Transverse colon (tissue), 4 donors: ENCODE measurements around the gene RSU1.

ENCODE experiments used
- POLR2A ChIP-seq: fragments of 450-650 bp; IDR thresholded peaks from one replicate; pipeline ENCODE4 v1.6.1; 2016; ENCODE audit warnings: antibody characterized with exemption, mild to moderate bottlenecking, moderate library complexity
- POLR2AphosphoS5 ChIP-seq, 3 donors: sonication (generic); formaldehyde crosslinking; IDR thresholded peaks; one replicate each; pipeline ENCODE4 v1.6.1; 2016; ENCODE audit warnings: antibody characterized with exemption in 3 of 3
- TF ChIP-seq, protein P1 (sequence below), 5 experiments: fragments of 200-600 bp in 3 of 5; fragments of 450-650 bp in 2 of 5; sonication (generic) in 3 of 5; IDR thresholded peaks; 1 replicate in 2 of 5; 2 replicates in 3 of 5; pipeline ENCODE4 v1.5.1; 2016 to 2017; ENCODE audit warnings: antibody characterized with exemption in 5 of 5, inconsistent platforms in 3 of 5, mild to moderate bottlenecking in 2 of 5, moderate library complexity in 1 of 5

- TF ChIP-seq, protein P1, sequence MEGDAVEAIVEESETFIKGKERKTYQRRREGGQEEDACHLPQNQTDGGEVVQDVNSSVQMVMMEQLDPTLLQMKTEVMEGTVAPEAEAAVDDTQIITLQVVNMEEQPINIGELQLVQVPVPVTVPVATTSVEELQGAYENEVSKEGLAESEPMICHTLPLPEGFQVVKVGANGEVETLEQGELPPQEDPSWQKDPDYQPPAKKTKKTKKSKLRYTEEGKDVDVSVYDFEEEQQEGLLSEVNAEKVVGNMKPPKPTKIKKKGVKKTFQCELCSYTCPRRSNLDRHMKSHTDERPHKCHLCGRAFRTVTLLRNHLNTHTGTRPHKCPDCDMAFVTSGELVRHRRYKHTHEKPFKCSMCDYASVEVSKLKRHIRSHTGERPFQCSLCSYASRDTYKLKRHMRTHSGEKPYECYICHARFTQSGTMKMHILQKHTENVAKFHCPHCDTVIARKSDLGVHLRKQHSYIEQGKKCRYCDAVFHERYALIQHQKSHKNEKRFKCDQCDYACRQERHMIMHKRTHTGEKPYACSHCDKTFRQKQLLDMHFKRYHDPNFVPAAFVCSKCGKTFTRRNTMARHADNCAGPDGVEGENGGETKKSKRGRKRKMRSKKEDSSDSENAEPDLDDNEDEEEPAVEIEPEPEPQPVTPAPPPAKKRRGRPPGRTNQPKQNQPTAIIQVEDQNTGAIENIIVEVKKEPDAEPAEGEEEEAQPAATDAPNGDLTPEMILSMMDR (IDR thresholded peaks at IDR 0.05): no peak
- TF ChIP-seq POLR2AphosphoS5 (IDR thresholded peaks at IDR 0.05): no peak
- no peak for TF ChIP-seq POLR2A
Observed at GRCh38 chr10:16675334-16675733, 141.9 kb downstream of the RSU1 start.
